RKO (cell line): ENCODE measurements around the gene SLC29A3.
"Not testable (repeated sequence)": the region's sequence is repeated elsewhere in the genome, so short reads cannot be mapped to it uniquely, and the experiment has no call there.

ENCODE experiments used
- DNase-seq: peaks from one replicate; pipeline ENCODE4 v3.0.0-alpha.2; 2016; ENCODE audit warnings: low spot score

The SLC29A3 gene

DNA sequence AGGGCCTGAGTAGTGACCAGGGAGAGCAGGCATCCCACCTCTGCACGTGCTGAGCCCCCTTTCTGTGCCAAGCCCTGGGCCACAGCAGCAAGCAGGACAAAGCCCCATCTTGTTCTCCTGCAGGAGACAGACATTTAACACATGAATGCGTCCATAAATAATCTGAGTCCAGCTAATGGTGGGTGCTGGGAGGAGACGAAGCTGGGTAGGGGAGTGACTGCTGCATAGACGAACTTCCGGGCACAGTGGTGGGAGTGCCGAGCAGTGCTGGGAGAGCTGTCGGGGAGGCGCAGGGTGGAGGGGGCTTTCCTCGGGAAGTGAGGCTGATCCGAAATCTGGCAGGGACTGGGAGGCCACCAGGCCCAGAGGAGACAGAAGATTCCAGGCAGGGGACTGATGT lies 35.2 kb upstream of the SLC29A3 start:
- DNase-seq = no peak

DNA sequence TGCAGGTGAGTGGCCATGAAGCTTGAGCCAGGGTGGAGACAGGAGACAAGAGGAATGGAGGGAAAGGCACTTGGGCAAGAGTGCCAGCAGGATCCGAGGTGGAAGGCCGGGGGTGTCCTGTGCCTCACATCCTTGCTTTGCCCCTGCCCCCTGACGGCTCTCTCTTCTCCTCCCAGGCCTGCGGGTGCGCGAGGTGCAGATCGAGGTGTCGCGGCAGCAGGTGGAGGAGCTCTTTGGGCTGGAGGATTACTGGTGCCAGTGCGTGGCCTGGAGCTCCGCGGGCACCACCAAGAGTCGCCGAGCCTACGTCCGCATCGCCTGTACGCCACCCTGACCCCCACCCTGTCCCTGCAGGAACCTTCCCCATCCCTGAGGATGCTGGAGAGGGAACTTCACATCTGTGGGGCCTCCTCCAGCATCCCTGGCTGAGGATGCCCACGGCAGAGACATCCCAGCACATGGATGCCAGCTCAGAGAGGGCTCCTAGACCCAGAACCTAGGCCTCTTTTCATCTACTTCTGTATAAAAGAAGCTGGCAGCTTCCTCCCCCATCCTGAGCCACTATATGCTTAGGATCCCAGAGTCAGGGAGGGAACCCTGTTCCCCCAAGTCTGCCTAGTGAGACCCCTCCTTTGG lies 34.4 kb upstream of the SLC29A3 start:
- DNase-seq = no peak

DNA sequence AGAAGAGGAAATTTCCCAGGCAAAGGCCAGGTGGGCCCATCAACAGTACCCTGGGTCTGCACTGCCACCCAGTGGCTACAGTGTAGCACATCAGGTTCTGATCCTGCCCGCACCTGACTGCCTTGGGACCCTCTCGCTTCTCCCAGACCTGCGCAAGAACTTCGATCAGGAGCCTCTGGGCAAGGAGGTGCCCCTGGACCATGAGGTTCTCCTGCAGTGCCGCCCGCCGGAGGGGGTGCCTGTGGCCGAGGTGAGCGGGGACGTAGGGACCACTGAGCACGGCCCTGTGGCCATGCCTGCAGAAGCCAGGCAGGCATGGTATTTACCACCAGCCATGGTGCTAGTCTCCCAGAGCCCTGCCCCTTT lies 33.9 kb upstream of the SLC29A3 start:
- DNase-seq = peak; percentile 28

DNA sequence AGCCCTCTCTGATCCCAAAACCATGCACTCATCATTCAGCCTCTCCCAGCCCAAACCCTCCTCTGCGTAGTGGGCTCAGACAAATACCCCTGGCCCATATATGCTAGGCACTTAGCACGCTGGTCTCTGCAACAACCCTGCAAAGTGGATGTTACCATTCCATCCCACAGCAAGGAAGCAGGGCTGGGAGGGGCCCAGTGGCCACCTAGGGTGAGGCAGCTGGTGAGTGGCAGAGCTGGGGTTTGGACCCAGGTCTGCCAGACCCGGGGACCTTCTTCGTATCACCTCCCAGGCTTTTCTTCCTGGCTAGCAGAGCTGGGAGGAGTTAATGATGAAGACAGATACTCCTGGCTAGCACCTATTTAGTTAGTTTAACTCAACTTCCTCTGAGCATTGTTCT lies 33.1 kb upstream of the SLC29A3 start:
- DNase-seq = no peak

DNA sequence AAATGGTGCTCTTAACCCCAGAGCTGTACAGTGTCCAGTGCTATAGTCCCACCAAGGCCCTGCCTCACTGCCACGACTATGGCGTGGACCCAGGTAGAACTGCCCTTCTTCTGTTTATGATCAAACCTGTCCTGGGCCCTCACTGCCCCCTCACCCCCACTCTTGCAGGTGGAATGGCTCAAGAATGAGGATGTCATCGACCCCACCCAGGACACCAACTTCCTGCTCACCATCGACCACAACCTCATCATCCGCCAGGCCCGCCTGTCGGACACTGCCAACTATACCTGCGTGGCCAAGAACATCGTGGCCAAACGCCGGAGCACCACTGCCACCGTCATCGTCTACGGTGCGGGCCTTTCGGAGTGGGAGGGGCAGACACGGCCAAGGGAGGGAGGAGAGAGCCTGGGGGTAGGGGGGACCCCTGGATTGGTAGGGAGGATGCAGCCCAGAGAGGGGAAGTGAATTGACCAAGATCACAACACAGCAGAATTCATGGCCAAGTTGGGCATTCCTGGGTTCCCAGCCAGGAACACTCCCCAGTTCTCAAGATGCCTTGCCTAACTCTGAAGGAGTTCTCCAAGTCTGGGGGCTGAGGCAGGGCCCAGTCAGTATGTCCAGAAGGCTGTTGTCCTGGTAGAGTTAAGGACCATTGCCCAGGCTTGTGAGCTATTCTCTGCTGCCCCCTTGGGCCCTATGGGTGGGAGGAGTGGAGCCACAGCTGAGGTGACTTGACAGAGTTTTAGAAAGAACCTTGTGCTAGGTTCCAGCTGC lies 32.4 kb upstream of the SLC29A3 start:
- no peak for DNase-seq

DNA sequence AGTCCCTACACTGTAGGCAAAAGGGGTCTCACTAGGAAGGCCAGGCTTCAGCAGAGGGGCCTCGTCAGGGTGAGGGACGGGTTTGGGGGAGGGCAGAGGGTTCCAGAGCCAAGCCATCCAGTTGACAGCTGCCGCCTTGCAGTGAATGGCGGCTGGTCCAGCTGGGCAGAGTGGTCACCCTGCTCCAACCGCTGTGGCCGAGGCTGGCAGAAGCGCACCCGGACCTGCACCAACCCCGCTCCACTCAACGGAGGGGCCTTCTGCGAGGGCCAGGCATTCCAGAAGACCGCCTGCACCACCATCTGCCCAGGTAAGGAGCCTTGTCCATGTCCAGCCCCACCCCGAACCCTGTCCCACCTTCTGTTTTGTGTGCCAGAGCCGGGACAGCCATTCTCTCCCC lies 31.6 kb upstream of the SLC29A3 start:
- no peak for DNase-seq

DNA sequence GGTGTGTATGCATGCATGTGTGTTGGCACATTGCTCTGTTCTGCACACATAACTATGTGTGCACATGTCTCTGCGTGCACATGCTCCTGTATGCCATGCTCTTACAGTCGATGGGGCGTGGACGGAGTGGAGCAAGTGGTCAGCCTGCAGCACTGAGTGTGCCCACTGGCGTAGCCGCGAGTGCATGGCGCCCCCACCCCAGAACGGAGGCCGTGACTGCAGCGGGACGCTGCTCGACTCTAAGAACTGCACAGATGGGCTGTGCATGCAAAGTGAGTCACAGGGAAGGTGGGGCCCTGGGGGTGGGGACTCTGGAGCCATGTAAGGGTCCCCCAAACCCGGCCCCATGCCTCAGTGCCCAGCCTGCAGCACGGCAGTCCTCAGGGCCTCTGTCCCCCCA lies 30.6 kb upstream of the SLC29A3 start:
- DNase-seq = no peak

DNA sequence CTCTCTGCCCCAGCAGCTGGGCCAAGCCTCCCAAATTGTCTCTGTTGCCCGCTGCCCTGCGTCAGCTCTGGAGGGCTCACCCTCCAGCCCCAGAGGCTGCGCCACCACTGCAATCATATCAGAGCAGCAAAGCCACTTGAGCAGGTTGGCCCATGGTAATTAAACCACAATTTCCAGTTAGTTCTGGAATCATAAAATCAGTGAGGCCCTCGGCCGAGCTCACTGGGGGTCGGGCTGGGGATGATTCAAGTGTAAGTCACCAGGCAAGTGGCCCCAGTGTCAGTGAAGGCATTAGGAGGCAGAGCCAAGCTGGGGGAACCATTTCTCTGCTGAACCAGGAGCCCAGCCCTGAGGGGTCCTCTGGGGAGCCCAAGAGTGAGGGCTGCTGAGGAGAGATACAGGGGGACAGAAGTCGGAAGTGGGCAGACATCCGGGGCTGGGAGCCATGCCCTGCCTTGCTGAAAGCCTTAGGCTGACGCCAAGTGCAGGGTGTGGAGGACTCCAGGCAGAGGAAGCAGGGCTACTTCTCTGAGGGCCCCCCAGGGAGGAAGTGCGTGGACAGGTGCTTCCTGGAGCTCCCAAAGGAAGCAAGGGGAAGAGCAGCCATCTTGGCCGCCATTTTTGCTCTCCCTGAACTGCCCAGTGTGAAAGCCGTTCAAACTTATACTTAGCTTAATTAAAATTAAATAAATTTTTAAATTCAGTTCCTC lies 29.5 kb upstream of the SLC29A3 start:
- DNase-seq = no peak

DNA sequence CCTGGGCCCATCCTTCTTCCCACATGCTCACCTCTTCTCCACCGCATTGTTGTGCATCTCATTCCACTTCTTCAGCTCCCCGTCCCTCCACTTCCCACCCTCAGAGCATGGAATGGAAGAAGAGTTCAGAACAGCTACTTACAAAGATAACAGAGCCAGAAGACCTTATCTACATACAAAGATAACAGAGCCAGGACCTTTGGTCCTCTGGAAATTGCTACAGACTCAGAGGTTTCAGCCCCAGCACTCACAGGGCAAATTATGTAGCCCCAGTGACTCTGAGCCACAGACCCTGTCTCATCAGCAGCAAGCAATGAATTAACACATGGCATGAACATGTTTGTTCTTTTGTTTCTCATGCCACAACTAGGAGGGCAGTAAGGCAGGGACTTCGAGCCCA lies 28.7 kb upstream of the SLC29A3 start:
- DNase-seq = no peak

DNA sequence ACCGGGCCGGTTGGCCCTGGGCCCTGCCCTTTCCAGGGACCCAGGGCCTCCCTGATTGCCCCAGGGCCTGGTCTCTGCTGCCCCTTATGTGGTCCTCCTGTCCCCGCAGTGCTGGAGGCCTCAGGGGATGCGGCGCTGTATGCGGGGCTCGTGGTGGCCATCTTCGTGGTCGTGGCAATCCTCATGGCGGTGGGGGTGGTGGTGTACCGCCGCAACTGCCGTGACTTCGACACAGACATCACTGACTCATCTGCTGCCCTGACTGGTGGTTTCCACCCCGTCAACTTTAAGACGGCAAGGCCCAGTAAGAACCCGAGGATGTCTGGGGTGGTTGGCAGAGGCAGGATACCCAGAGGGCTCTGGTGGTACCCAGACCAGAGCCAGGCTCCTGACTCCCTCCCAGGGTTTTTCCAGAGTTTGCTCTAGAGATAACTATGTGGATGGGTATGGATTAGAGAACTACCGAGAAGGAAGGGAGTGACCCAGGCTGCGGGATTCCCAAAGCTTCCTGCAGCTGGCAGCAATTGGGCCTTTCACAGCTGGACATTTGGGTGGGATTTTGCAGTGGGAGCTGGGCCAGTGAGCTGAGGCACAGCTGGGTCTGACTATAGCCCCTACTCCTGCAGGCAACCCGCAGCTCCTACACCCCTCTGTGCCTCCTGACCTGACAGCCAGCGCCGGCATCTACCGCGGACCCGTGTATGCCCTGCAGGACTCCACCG lies 28.1 kb upstream of the SLC29A3 start:
- DNase-seq = no peak

DNA sequence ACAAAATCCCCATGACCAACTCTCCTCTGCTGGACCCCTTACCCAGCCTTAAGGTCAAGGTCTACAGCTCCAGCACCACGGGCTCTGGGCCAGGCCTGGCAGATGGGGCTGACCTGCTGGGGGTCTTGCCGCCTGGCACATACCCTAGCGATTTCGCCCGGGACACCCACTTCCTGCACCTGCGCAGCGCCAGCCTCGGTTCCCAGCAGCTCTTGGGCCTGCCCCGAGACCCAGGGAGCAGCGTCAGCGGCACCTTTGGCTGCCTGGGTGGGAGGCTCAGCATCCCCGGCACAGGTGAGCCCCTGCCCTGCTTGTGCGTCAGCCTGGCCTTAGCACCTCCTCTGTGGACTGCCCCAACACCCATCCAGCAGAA lies 27.5 kb upstream of the SLC29A3 start:
- no peak for DNase-seq

DNA sequence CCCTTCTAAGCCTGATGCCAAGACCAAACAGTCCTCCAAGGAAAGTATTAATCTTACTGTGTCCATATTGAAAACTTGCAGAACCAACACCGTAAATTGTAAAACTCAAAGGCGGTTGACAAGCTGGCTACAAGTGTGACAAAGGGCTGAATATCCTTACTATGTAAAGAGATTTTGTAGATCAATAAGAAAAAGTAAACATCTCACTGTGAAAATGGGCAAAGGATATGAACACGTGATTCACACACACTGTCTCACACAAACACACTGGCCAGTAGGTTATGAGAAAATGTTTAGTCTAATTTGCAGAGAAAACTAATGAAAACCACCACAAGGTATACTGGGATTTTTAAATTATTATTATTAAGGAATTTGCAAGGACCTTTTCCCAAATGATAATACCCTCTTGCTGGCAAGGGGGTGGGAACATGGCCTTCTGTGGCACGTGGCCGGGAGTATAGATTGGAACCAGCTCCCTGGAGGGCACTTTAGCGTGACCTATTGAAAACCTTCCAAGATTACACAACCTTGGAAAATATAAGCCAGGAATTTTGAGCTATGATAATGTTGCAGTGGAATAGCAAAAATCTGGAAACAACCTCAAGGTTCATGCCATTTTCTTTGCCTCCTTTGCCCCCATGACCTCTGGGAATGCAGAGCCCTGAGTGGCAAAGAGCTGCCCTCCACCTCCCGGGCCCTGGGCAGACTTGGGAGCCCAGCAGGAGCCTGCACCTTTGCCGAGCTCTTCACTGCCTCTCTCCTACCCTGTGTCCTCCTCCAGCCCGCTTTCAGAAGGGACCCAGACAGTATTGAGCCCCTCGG lies 26.2 kb upstream of the SLC29A3 start:
- no peak for DNase-seq

DNA sequence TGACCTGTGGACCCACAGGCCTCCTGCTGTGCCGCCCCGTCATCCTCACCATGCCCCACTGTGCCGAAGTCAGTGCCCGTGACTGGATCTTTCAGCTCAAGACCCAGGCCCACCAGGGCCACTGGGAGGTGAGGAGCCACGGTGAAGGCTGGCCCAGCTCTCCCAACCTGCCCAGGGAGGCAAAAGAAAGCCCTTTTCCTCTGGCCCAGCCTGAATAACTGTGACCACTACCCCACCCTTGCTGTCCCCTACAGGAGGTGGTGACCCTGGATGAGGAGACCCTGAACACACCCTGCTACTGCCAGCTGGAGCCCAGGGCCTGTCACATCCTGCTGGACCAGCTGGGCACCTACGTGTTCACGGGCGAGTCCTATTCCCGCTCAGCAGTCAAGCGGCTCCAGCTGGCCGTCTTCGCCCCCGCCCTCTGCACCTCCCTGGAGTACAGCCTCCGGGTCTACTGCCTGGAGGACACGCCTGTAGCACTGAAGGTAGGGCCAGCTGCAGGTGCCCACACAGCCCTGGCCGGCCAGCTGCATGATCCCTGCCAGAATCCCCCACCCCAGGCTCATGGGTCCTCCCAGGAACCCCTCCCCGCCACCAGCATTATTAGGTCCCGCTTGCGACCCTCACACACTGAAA lies 25.5 kb upstream of the SLC29A3 start:
- DNase-seq = no peak

DNA sequence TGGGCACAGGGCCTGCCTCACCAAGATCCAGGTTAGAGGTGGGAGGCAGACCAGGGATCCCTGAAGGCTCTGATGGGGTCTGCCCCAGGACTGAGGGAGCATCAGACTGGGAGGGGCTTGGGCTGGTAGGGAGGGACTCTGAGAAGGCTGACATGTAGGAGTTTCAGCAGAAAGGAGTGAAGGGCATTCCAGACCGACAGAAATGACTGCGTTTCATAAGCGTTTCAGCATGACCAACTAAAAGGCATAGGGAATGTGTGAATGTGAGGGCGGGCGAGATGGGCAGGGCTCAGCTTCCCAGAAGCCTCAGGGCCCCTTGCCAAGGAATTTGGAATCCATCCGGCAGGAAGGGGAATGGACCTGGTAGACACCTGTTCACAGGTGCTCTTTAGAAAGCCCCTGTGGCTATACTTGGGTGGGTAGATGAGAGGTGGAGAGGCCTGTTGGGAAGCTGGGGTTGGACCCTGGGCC lies 24.9 kb upstream of the SLC29A3 start:
- DNase-seq = no peak

DNA sequence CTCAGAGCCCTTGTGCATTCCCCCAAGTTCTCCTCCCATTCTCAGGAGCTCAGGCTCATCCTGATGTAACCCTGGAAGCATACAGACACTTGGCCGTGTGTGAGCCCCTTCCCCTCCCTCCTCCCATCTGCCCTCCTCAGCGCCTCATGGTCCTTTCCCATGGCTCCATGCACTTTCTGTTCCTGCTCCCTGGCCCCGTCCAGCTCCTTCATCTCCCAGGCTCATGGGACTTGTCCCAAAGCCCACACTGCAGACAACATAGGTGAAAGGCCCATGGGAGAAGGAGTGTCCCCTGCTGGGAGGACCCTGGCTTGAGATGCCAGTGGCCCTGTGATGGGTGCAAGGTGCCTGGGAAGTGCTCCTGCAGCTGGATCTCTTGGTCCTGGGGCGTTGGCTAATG lies 24.2 kb upstream of the SLC29A3 start:
- no peak for DNase-seq

DNA sequence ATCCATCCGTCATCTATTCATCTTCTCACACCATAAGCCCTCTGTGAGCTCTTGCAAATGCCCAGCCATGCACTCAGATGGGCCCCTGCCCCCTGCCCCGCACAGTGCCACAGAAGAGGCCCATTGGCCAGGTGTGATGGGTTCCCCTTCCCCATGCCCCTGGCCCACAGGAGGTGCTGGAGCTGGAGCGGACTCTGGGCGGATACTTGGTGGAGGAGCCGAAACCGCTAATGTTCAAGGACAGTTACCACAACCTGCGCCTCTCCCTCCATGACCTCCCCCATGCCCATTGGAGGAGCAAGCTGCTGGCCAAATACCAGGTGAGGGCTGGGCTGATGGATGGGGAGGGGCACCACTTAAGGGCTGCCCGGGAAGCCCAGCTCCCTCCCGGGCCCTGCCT lies 23.4 kb upstream of the SLC29A3 start:
- no peak for DNase-seq

DNA sequence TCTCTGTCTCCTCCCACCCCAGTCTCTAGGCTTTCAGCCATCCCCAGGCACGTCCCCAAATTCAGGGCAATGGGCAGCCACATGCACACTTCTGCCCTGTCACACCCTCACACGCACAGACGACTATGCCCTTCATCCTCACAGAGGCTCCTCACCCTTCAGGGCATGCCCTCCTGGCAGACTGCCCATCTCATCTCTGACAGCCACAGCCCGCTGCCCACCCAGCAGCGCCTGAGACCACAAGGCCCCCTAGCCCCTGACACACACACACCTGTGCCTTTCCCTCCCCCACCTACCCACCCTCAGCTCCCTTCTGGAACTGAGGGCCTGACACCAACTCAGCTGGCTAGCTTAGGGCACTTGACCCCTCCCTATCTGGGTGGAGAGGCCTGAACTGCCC lies 23.0 kb upstream of the SLC29A3 start:
- no peak for DNase-seq

DNA sequence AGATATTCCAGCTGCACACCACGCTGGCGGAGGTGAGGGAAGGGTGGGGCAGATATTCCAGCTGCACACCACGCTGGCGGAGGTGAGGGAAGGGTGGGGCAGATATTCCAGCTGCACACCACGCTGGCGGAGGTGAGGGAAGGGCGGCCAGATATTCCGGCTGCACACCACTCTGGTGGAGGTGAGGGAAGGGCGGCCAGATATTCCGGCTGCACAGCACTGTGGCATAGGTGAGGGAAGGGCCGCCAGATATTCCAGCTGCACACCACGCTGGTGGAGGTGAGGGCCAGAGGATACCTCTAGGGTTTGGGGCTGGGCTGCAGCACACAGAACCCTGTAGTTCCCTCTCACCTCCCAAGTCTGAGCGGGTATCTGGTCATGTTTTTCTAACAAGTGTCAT lies 22.2 kb upstream of the SLC29A3 start:
- not testable (repeated sequence) for DNase-seq

DNA sequence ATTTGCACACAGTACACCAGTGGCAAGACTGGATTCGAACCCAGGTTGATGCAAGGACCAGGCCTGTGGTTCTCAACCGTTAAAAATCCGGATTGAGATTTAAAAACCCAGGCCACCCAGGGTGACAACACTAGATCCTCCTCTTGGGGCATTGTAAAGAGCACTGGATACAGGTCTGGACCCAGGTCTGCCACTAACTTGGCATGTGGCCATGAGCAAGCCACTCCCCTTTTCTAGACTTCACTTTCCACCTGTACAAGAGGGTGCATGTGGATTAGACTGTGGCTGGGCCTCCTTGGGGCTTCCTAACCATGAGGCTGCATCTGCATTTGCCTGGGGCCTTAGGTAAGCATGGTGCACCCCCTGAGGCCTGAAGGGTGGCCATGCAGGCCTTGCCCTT lies 21.7 kb upstream of the SLC29A3 start:
- DNase-seq = no peak

DNA sequence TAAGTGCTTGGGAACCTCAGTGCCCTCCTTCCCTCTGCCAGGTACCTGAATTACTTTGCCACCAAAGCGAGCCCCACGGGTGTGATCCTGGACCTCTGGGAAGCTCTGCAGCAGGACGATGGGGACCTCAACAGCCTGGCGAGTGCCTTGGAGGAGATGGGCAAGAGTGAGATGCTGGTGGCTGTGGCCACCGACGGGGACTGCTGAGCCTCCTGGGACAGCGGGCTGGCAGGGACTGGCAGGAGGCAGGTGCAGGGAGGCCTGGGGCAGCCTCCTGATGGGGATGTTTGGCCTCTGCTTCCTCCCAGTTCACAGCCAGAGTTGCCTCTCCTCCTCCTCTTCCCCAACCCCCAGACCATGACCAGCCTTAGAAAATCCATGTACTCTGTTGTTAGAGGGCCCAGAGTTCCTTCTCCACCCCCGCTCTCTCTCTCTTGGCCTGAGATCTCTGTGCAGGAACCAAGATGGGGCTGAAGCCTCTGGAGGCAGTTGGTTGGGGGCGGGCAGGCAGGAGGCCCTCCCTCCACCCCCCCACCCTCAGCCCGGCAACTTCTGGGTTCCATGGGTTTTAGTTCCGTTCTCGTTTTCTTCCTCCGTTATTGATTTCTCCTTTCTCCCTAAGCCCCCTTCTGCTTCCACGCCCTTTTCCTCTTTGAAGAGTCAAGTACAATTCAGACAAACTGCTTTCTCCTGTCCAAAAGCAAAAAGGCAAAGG lies 19.8 kb upstream of the SLC29A3 start:
- DNase-seq = no peak
